Fibroblast of skin of scalp (primary cell): Measurements from ENCODE around the gene NUCKS1.
"Not testable (repeated sequence)": the region's sequence is repeated elsewhere in the genome, so short reads cannot be mapped to it uniquely, and the experiment has no call there.

Source experiments
- DNase-seq: peaks from one replicate; pipeline ENCODE4 v3.0.0-alpha.2; 2013

NUCKS1 gene

DNA sequence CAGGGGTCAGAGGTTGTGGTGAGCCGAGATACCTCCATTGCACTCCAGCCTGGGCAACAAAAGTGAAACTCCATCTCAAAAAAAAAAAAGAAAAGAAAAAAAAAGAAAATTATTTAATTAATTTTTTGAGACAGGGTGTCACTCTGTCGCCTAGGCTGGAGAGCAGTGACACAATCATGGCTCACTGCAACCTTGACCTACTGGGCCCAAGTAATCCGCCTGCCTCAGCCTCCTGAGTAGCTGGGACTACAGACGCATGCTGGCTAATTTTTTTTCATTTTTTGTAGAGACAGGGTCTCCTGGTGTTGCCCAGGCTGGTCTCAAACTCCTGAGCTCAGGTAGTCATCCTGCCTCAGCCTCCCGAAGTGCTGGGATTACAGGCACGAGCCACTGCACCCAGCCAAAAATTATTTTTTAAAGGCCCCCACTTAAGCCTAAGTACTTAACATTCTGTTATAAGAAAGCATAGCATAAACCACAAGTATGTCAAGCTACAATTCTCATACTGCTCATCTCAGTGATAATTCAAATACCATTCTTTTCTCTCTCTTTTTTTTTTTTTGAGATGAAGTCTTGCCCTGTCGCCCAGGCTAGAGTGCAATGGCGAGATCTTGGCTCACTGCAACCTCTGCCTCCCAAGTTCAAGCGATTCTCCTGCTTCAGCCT, 19.9 kb downstream of the NUCKS1 start:
- DNase-seq, result peak; percentile 56

DNA sequence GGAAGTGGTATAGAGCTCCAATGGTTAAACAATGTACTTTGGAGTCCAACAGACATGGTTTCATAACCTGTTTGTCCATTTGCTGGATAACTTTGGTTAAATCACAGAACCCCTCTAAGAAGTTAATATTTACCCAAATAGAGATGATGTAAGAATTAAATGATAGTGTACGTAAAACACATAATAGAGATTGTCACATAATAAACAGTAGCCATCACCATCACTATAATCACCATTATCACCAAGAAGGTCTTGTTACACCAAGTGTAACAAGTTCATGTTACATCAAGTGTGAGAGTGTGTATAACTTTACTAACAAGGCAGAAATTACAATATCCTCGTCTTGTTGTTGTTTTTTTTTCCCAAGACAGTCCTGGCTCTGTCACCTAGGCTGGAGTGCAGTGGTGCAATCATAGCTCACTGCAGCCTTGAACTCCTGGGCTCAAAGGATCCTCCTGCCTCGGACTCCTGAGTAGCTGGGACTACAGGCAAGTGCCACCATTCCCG, 23.3 kb downstream of the NUCKS1 start:
- no peak for DNase-seq

DNA sequence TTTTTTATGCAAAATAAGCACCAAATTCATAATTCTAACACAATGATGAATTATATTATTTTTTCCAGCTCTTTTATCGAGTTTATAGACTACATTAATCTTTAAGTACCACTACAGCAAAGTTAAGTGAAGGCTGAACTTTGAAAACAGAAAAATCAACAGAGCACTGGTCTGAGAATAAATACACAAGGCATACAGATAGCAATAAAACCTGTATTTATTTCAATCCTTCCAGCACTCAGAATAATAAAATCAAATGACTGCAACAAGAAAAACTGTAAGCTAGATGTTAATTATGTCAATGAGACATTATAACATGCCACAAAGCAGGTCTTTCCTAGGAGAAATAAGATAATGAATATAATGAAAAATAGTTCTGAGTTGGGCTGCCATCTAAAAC, 24.5 kb downstream of the NUCKS1 start:
- no peak for DNase-seq

DNA sequence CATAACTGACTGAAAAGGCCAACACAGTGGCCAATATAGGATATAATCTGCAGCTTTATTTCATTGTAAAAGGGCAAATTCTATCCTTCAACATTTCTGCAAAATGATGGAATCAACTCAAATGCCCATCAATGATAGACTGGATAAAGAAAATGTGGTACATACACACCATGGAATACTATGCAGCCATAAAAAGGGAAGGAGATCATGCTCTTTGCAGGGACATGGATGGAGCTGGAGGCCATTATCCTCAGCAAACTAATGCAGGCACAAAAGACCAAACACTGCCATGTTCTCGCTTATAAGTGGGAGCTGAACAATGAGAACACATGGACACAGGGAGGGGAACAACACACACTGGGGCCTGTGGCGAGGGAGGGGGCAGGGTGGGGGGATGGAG, 29.2 kb downstream of the NUCKS1 start:
- DNase-seq, result not testable (repeated sequence)

DNA sequence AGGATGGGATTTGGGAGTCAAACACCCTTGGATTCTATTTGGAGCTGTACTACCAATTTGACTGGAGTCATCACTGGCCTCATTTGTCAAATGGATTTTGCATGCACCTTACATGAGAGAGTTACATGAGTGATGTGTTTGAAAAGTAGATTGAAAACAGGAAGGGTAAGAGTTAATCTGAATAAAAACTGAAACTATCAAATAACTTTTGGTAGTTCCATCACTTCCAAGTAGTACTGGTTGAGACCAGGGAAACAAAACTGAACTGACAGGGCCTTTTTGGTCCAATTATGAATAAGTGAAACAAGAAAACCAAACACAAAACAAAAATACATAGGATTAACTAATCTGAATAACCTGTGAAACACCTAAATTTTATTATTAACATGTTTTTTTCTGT, 30.2 kb downstream of the NUCKS1 start:
- no peak for DNase-seq

DNA sequence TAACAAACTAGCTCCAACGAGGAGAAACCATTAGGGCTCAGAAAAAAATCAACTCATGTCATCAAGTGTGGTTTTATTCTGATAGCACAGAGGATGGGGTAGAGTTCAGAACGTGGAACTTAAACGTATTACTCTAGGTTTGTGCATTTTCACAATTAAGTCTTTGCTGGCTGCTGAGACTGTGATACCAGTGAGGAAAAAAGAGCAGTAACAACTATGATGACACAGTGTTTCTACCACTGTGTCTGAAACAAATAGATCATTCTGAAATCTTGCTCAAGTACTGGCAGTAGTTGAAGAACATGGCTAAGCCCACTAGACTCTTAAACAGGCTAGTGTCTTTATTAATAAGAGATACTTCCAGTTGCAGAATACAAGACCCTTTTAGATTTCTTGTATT, 31.0 kb downstream of the NUCKS1 start:
- no peak for DNase-seq

DNA sequence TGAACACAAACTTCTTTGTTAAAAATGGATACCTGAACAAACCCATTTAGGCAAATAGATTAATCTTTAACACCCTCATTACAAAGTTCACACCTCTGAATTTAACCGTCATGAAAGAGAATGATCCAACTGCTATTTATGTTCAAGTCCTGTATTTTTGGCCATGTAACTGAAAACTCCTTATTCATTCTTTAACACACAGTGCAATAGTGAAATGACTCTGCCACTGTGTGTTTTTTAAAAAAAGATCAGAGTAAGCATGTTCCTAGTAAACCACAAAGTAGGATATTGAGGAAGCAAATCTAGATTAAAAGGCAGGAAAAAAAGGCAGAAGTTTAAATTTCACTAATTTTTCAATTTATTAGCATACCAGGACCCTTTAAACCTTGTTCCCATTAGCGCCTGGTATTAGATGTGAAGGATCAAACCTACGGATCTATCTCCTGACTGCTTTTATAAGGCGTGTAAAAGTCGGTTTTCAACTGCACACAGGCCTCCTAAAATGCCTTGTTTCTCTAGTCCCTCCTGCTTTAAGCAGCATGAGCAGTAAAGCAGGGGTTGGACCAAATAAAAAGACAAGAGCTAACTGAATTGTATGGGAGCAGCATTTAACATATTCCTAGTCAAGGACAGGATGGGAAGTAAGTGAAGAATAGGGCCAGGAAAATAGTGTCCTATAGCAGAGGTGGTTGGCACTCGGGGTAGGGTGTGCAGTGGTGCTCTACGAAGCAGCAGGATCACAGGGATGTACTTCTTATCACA, 33.4 kb downstream of the NUCKS1 start:
- DNase-seq, result no peak

DNA sequence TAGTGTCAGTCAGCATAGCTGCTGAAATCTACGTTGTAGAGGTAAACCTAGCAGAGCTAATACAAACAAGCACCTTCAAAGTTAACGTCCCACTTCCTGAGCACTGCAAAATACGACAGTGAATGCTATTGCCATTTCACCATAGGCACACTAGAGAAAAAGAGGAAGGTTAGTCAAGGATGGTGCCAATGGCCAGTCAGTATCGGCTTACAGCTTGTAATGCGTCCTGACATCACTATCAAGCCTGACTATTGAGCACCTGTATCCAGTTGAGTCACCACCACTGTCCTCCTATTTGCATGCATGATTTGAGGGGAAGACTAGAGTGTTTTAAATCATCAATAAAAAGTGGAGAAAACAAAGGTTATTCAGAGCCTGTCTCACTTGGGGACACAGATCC, 34.4 kb downstream of the NUCKS1 start:
- no peak for DNase-seq

DNA sequence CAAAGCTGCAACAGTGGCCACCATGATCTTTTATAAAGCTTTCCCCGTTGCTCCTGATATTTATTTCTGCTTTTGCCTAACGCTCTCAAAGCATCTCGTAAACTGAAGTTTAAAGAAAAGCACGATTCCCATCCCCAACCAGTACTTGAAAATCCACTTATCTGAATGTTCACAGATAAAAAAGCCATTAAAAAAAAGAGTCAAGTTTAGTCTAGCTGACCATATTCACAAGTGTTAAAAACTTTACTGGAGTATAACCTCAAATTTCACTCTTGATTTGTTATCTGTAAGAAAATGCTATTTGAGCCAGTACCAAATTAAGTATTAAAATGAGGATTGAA, 35.1 kb downstream of the NUCKS1 start:
- no peak for DNase-seq

DNA sequence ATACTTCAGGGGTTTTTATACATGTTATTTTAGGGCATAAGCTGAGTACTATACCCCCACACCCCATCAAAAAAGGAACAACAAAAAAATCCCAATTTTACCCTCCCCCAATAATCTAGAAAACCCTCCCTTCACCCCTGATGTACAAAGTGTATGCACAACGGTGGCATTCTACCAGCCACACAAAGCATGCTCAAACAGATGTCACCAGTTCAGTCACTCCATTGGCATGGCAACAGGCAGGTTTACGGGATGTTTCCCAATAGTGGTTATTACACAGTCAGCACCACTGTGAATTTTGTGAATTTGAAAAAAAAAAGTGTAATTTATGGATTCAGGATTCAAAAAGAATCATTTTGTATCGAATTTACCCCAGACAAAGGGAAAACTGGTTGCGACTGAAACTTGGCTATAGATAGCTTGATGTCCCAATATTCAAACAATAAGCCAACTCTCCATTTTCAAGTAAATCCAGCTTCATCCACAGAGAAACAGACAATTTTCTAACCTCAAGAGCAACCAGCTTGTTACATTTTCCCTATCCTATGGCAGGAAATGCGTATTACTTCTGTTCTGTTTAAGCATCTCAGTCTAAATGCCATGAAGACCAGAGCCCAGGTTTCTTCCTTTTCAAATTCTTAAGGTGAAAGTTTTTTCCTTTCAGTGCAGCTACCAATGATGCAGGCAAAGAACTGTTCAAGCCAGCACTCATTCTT, 35.6 kb downstream of the NUCKS1 start:
- no peak for DNase-seq

DNA sequence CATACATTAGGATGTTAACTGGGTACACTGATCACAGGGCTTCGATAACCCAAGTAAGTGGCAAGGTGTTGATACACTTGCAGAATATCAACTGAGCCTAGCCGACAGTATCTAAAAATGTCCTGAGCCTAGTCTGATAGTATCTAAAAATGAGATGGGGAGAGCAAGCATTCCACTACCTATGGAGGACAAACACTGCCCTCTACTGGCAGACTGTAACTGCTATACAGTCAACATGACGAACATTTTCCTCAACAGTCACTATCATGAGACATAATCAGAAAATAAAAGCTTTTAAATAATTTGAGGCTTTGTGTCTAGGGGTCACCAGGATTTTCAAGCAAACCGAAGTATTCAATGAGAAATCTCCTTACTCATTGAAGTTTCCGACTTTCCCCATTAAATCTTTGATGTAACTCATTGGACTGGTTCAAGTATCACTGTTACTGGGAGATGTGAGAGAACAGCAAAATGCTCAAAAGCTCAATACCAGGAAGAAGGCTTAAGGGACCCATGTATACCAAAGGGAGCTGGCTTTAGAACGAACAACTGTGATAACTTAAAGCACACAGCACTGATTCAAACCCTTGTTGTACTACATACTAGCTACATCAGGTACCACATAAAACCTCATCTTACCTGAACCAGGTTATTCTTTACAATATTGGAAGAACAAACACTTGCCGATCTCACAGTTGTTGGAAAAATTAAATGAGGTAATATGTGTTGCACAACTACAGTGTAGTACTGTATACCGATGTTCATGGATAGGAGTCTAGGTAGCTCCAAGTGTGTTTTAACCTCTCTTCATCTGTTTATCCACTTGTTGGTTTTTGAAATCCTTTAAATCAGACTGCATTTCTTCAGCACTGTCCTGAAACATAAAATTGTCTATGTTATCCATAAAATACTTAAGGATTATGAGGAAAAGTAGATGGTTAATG, 38.6 kb downstream of the NUCKS1 start:
- peak; percentile 75 for DNase-seq

DNA sequence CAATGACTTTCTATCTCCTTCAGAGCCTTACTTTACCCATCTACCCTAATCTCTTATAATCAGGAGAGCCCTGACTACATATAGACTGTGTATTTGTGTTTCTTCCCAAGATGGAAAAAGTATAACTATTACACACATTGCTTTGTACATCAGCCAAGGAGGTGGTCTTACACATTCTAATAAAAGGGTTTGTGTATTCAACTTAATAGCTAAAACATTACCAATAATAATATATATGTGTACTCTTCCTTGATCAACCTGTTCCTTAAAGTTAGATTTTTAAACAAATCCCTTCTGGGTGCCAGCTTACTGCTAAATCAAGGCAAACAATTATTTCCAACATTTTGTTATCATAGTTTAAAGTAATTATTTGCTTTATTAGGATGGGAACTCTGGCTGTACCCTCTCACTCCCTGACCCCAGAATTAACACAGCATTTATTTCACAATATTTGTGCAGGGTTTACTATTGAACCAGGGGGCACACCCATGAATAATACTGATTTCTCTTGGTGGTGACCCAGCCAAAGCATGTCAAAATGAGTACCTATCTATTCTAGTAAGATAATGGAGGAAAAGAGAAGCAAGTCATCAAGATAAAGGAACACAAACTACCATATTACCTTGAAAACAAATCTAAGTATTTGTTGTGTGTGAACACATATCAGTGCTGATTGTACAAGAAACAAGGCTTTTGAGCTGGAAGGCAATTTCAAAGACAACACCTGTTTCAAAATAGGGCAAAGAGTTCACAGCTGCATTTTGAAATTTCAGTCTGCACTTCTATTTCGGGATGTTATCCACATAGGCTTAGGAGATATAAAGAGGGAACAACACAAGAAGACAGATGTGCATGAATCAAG, 39.5 kb downstream of the NUCKS1 start:
- DNase-seq, result no peak

DNA sequence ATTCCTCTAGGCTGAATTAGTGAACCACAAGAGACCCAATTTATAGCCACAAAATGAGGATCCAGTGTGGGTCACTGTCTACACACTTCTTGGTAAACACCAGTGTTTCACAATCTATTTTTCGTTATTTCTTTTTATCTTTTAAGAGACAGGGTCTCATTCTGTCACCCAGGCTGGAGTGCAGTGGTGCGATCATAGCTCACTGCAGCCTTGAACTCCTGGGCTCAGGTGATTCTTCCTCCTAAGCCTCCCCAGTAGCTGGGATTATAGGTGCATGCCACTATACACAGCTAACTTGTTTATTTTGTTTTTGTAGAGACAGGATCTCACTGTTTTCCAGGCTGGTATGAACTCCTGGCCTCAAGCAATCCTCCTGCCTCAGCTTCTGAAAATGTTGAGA, 40.3 kb downstream of the NUCKS1 start:
- DNase-seq, result no peak

DNA sequence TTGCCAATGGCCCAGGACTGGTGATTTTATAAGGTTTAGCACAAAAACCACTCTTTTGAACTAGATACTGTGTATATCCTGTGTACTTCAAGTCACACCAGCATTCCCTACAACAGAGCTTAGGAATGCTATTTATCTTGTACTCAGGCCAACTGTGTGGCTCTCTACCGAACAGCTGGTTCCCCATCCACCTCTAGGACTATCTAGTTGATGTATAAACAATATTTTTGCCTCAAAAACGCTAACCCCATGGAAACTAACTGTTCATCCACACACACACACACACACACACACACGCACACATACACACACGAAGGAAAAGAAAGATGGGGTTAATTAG, 41.0 kb downstream of the NUCKS1 start:
- DNase-seq, result peak; percentile 64

DNA sequence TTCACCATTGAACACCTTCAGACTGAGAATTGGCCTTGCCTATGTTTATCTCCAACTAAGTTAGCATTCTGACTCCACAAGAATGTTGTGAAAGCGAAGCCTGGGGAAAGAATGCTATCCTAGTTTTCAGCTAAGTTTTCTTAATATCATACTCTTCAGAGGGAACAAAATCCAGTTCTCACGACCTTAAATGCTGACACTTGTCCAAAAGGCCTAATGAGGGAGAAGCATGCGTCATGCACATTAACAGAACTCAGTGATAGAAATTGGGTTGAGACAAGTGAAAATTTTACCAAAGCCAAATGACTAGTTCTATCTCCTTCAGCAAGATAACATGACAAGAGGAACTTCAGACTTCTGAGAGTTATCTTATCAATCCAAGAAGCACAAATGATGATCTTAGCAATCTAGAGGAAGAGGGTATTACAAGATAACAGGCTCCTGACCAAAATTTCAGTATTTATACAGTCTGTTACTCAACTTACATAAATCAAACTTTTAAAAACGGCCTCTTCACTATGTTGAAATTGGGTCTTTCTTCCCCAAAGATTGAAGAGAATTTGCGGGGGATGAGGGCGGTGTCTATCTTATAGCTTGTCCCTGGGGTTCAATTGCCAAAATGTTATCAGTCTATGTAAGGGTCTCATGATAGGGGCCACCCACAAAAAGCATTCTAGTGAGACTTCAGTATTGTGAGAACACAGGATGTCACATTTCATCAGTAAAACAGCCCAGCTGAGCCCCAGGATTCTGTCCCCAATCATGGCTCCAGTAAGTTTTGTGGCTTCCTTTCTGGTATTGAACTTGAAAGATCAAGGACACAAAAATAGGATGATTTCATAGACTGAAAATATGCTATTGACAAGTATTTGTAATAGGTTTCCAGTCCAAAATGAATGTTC, 43.1 kb downstream of the NUCKS1 start:
- DNase-seq, result no peak

DNA sequence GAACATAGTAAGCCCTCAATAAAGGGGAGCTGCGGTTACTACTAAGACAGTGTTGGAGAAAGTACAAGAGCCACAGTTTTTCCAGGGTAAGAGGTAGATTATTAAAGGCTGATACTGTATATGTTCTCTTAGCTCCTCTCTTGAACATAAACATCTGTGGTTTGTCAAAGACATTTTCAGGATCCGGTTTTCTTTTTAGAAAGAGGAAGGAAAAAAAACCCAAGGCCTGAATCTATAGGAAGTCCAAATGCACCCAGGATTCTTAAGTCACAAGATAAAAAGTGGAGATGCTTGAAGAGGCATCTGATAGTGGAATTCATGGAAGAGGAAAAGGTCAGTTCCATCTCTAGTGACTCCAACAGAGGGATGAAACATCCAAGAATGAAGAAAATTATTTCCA, 45.1 kb downstream of the NUCKS1 start:
- no peak for DNase-seq

DNA sequence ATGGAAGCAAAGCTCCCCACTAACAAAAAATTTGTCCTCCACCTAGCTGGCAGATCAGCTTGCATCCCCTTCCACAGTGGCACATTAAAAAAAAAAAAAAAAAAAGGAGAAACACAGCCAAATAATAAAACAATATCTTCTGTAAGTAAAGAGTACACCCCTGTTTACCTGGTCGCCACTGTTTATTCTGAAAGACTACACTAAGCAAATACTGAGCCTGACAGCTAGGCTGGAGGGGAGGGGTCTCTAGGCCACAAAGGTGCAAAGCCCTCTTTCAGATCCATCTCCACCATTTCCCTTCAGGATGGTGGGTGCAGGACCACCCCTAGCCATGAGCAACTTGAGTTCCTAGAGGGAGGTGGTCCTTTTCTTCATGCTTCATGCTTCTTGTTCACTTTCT, 46.9 kb downstream of the NUCKS1 start:
- DNase-seq, result no peak

DNA sequence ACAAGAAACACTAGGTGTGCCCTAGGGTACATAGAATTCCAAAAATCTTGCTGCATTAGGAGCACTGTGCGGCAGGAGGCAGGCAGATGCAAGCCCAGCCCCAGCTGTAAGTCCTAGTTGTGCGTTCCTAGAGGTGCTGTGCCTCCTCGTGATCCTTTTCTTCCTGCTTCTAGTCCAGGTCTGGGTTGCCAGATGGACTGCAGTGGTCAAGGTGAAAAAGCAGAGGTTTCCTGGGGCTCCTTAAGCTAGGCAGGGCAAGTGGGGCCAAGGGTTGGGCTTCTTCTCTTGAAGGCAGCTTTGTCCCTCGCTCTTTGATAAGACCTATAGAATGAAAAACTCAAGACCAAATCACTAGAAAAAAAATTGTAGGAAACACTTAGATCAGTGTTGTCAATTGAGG, 48.1 kb downstream of the NUCKS1 start:
- DNase-seq, result no peak

DNA sequence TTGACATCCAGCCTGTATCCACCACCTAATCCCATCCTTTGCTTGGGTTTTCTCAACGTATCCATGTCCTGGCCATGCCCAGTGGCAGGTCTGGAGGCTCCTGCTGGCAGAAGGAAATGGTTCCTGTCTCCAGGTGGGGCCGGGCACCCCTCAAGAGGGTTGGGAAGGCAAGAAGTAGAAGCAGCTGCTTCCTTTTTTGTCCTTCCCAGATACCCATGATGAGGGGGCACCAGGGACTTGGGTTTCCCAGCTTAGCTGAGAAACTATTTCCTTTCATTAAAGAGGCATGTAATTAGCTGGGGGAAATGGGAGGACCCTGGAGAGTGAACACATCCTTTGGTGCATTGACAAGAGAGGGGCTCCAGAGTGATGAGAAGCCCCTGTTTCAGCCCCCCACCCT, 48.6 kb downstream of the NUCKS1 start:
- DNase-seq, result no peak

DNA sequence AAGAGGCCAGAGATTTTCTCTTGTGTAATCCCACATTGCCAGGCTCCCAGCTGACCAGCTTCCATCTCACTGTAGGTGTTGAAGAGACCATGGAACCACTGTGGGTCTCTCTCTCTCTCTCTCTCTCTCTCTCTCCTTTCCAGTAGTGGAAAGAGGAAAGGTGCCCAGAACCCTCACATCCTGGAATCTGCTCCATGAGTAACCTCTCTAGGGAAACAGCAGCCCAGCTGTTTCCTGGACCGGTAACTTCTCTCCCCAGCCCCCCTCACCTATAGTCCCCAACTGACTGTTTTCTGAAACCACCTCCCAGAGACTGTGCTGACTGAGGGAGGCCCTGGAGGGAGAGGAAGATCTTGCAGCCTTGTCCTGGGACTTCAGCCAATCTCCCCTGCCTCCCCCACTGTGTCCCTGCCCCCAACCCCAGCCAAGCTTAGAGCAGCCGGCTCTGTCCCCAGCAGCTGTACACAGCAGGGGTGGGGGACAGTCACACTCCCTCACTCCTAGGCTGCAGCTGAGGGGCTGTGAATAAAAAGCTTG, 49.0 kb downstream of the NUCKS1 start:
- DNase-seq, result peak; percentile 56
